C4-2B (cell line): ENCODE results near the gene DGKB.

ENCODE experiments used
- H3K27ac ChIP-seq: fragments of 450-650 bp; 2 replicates; pipeline ENCODE4 v1.5.1; 2017
- ZFX ChIP-seq: fragments of 450-650 bp; IDR thresholded peaks from 2 replicates; pipeline ENCODE4 v1.6.1; 2017
- TF ChIP-seq, protein P1 (sequence below): fragments of 450-650 bp; conservative IDR thresholded peaks from 2 replicates; pipeline ENCODE4 v1.5.1; 2017; ENCODE audit warnings: mild to moderate bottlenecking

DGKB gene

DNA sequence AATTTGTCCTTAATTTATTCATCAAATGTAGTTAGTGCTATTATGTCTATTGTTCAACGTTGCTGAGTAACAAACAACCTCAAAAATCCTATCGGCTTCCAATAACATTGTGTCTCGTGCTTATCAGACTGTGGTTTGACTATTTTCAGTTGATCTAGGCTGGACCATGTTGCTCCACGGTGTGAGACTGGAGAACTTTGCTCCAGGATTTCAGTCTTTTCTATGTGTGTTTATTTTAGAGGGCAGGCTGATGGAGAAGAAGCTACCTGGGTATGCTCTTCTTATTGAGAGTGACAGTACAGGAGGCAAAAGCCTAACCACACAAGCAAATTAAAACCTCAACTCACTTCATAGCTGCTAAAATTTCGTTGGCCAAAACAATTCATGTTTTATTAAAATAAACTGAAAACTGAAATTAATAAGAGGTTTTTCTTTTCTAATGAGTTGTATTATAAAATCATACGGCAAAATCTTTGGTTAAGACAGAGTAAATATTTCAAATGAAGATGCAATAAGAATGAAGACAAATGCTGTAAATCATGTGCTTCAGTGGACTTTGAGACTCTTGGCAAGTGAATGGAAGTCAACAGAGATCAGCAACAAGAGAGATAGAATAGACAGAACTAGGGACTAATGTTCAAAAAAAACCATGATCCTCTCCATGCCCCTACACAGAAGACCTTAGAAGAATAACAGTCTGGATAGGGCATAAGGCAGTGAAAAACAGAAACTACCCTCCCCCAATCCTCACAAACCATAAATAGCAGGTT is 495.1 kb downstream of the DGKB start:
- no peak overlapping the region for H3K27ac ChIP-seq
- TF ChIP-seq, protein P1, sequence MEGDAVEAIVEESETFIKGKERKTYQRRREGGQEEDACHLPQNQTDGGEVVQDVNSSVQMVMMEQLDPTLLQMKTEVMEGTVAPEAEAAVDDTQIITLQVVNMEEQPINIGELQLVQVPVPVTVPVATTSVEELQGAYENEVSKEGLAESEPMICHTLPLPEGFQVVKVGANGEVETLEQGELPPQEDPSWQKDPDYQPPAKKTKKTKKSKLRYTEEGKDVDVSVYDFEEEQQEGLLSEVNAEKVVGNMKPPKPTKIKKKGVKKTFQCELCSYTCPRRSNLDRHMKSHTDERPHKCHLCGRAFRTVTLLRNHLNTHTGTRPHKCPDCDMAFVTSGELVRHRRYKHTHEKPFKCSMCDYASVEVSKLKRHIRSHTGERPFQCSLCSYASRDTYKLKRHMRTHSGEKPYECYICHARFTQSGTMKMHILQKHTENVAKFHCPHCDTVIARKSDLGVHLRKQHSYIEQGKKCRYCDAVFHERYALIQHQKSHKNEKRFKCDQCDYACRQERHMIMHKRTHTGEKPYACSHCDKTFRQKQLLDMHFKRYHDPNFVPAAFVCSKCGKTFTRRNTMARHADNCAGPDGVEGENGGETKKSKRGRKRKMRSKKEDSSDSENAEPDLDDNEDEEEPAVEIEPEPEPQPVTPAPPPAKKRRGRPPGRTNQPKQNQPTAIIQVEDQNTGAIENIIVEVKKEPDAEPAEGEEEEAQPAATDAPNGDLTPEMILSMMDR: no peak
- TF ChIP-seq ZFX: no peak

DNA sequence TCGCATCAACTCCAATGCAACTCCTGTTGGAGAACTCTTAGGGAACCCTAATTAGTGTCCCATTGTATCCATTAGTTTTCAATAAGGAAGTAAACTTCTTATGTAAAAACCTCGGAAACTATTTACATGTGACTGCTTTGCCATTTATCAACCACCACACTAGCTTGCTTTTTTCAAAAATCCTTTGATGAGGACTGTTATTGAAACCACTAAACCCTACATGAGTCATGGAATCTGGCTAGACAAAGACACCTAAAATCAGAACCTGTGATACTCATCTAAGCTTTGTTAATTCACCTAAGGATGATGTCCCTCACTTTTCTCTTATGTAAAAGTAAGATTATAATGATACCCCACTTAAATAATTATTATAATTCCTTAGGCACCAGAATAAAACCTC is 499.0 kb downstream of the DGKB start:
- TF ChIP-seq, protein P1: no peak
- TF ChIP-seq ZFX: no peak
- no peak overlapping the region for H3K27ac ChIP-seq

DNA sequence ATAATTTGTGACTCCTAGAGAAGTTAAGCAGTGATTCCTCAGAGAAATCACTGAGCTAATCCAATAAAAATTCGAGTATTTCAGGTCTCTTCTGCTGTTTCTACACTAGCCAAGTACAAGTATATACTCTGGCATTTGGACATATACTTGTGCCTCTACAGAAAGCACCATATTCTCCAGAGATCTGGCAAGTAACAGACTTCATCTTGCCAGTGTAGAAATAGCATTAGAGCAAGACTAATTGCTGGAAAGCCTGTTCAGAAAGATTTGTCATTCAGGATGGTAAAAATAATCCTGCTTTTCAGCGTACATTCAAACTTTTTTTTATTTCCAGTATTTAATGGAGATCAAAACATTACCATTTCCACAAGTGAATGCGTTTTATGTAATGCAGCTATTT is 502.3 kb downstream of the DGKB start:
- no peak for TF ChIP-seq ZFX
- TF ChIP-seq, protein P1: no peak
- H3K27ac ChIP-seq: no peak overlapping the region

DNA sequence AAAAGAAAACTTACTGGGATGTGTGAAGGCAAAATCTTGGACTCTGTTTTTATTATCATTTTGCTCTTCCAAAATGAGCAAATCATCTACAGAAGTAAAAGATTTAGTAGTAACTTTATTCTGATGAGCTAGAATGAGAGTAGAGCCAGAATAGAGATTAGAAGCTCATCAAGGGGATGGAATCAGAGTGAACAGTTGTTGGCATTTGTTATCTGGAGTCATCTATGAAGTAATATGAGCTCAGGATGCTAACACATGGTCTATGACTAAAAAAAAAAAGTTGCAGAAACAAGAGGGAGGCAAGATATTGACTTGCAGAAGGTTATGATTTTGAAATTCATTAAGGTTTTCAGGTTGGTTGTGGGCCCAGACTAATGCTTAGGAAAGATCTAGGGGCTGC is 504.0 kb downstream of the DGKB start:
- no peak overlapping the region for H3K27ac ChIP-seq
- TF ChIP-seq, protein P1: no peak
- TF ChIP-seq ZFX: no peak

DNA sequence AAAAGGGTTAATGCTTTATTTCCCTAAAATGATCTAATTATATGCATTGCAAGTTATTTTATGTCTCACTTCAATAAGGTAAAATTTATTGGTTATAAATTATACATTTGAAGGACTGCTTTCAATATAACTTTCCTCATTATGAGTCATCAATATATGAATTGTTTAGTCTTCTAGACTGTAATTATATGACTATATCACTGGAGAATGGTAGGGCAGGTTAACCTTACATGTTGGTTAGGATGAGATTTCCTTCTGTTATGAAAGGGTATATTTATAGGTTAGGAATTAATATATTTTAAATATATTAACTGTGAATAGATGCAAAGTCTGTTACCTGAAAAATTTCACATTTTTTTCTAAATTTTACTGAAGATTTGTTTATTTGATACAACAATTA is 506.7 kb downstream of the DGKB start:
- no peak for TF ChIP-seq ZFX
- TF ChIP-seq, protein P1: no peak

DNA sequence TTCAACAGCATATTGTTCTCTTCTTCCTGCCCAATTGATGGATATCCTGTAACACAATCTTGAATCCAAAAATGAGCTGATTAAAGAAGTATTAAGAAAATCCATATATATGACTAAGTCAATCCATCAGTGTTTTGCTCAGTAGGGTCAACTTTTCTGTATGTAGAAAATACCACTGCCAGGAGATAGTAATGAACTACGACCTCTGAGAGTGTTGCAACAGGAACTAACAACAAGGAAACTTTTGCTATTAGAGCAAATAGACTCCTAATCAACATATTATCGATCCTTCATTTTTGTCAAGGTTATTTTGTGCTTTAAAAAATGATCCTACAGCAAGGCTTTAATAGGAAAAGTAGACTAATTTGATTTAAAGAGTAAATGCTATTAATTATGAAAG is 507.8 kb downstream of the DGKB start:
- TF ChIP-seq, protein P1: no peak
- TF ChIP-seq ZFX: no peak
- H3K27ac ChIP-seq: no peak overlapping the region

More for the DNA sequence above, 506.7 kb downstream of the DGKB start:
- H3K27ac ChIP-seq: no peak overlapping the region

DNA sequence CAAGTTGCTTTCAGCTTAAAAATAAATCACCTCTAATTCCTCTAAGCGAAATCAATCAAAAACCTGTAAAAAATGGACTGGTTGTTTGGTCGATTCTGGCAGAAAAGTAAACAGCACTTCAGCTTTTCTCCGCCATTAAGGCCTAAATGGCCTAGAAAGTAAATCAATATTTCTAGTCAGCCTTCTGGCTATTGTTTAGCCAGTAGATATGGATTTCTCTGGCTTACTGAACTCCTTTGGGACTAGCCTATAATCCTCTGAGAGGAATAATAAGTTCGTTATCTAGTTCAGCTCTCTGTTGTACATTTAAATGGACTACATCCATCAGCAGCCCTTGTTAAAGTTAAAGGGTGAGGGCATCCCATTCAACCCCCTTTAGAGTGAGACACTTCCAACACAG is 513.0 kb downstream of the DGKB start:
- TF ChIP-seq, protein P1: no peak
- no peak for TF ChIP-seq ZFX
- H3K27ac ChIP-seq: no peak overlapping the region
